Cardiac muscle cell (in vitro differentiated cells and primary cell): ENCODE results near the gene HEPN1. TPM values are rescaled to one million over a fixed set of nuclear protein-coding genes. Genes with fewer than 3 reads are reported as not detected.

Source experiments
- DNase-seq, 2 donors: peaks; one replicate each; pipeline versions ENCODE4 v3.0.0 to v3.0.0-alpha.2; 2010 to 2017; ENCODE audit warnings: low read depth in 1 of 2, low spot score in 1 of 2
- H3K27ac ChIP-seq: fragments of 200-600 bp; sonication (generic); 2 replicates; pipeline ENCODE4 v1.5.1; 2016
- H3K27me3 ChIP-seq: fragments of 200-600 bp; sonication (generic); 2 replicates; pipeline ENCODE4 v1.6.0; 2016; ENCODE audit warnings: control low read depth
- H3K36me3 ChIP-seq: fragments of 200-600 bp; sonication (generic); 2 replicates; pipeline ENCODE4 v1.5.1; 2016; ENCODE audit warnings: control low read depth
- H3K4me1 ChIP-seq: fragments of 200-600 bp; sonication (generic); 2 replicates; pipeline ENCODE4 v1.8.1; 2017; ENCODE audit warnings: low read depth, mild to moderate bottlenecking, mixed run types
- H3K4me3 ChIP-seq: fragments of 200-600 bp; sonication (generic); 2 replicates; pipeline ENCODE4 v1.5.1; 2016; ENCODE audit warnings: mild to moderate bottlenecking
- H3K9me3 ChIP-seq: fragments of 200-600 bp; sonication (generic); 2 replicates; pipeline ENCODE4 v1.5.1; 2017; ENCODE audit warnings: low read depth, mild to moderate bottlenecking, control low read depth
- CTCF ChIP-seq: IDR thresholded peaks from 2 replicates; pipeline ENCODE4 v1.5.1; 2012; ENCODE audit warnings: low read depth, mild to moderate bottlenecking, low read length
- polyA plus RNA-seq: library from polyadenylated mRNA; unstranded; fragments of >200 nt; fragmentation: Nextera tagmentation; extraction: Ambion mirVana; gene quantifications from 2 replicates; pipeline ENCODE4 v1.2.1, GENCODE V29; 2016
- total RNA-seq: library from RNA; depleted of rRNA; stranded (reverse); fragments of >200 nt; gene quantifications from 2 replicates; pipeline ENCODE4 v1.2.3, GENCODE V29; 2016

Gene HEPN1
- total and polyA plus RNA-seq, 2 experiments from 2014 or later = not detected

- Histone ChIP-seq H3K4me1 (no peaks in the 10 kb centered on the region), H3K27ac (no peak overlapping the region), H3K4me3 (no peak overlapping the region), H3K27me3 (peaks cover 38% of the 10 kb centered on the region), H3K36me3 (no peaks in the 10 kb centered on the region), H3K9me3 (no peaks in the 10 kb centered on the region)
- TF ChIP-seq CTCF = no peak
- no peak for DNase-seq
Measured at GRCh38 chr11:124902616-124903015, 16.4 kb upstream of the HEPN1 start.

DNA sequence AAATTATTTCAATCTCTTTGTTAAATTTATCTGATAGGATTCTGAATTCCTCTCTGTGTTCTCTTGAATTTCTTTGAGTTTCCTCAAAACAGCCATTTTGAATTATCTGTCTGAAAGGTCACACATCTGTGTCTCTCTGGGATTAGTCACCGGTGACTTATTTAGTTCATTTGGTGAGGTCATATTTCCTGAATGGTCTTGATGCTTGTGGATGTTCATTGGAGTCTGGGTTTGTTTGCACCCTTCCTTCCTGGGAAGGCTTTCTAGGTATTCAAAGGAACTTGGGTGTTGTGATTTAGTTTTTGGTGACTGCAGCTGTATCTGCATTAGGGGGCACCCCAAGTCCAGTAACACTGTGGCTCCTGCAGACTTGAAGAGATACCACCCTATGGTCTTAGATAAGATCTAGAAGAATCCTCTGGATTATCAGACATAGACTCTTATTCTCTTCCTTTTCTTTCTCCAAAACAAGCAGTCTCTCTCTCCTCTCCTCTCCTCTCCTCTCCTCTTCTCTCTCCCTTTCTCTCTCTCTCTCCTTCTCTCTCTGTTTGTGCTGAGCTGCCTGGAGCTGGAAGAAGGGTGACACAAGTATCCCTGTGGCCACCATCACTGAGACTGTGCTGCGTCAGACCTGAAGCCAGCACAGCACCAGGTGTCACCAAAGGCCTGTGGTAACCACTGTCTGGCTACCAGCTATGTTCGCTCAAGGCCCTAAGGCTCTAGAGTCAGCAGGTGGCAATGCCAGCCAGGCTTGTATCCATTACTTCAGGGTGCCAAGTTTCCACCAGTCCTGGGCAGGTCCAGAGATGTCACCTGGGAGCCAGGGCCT, 3.3 kb upstream of the HEPN1 start:
- Histone ChIP-seq H3K27me3 (peaks cover 7% of the 10 kb centered on the region), H3K4me1 (no peaks in the 10 kb centered on the region), H3K36me3 (no peaks in the 10 kb centered on the region), H3K9me3 (no peaks in the 10 kb centered on the region), H3K4me3 (no peak overlapping the region), H3K27ac (no peak overlapping the region)
- TF ChIP-seq CTCF = no peak
- DNase-seq = peak in 1 of 2 donors; percentile 25

DNA sequence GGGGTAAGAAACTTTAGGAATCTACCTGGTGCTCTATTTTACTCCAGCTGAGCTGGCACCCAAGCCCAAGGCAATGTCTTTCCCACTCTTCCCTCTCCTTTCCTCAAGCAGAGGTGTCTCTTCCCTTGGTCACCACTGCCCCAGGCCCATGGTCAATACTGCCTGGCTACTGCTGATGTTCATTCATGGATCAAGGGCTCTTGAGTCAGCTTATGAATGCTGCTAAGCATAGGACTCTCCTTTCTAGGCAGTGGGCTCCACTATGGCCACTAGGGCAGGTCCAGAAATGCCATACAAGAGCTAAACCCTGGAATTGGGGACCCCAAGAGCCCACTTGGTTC, 2.7 kb upstream of the HEPN1 start:
- peaks cover 7% of the 10 kb centered on the region for H3K27me3 ChIP-seq
- no peak overlapping the region for H3K4me3 ChIP-seq
- no peaks in the 10 kb centered on the region for H3K4me1 ChIP-seq
- DNase-seq = no peak
- H3K27ac ChIP-seq = no peak overlapping the region
- TF ChIP-seq CTCF = no peak
- no peaks in the 10 kb centered on the region for H3K9me3 ChIP-seq
- H3K36me3 ChIP-seq = no peaks in the 10 kb centered on the region

DNA sequence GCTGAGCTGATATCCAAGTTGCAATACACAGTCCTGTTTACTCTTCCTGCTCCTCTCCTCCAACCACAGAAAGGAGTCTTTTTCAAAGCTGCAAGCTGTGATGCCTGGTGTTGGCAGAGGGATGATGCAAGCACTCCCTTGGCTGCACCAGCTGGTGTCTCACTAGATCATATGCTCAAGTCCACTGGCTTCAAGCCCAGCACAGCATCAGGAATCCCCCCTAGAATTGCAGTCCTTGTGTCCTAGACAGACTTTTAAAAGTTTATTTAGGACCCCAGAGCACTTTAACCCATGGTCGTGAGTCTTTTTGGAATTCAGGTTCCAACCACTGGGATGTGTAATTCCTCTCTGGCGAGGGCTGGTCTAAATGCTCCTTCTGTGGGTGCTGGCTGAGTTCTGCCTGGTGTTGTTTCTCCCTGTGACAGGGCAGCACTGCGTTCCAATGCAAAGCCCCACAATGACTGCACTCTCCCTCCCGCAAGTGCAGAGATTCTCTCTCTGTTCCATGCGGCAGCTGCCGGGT, 1.9 kb upstream of the HEPN1 start:
- Histone ChIP-seq H3K4me1 (no peaks in the 10 kb centered on the region), H3K27me3 (peaks cover 10% of the 10 kb centered on the region), H3K27ac (no peak overlapping the region), H3K9me3 (no peaks in the 10 kb centered on the region), H3K36me3 (no peaks in the 10 kb centered on the region), H3K4me3 (no peak overlapping the region)
- DNase-seq = peak in 1 of 2 donors; percentile 78
- TF ChIP-seq CTCF = no peak

GRCh38 chr11:124919898-124920297, 848 bp downstream of the HEPN1 start:
- H3K4me1 ChIP-seq = no peaks in the 10 kb centered on the region
- H3K36me3 ChIP-seq = no peaks in the 10 kb centered on the region
- H3K4me3 ChIP-seq = no peak overlapping the region
- no peak for DNase-seq
- H3K27ac ChIP-seq = no peak overlapping the region
- TF ChIP-seq CTCF = no peak
- H3K27me3 ChIP-seq = peaks cover 10% of the 10 kb centered on the region
- no peaks in the 10 kb centered on the region for H3K9me3 ChIP-seq
